Vagina (tissue), 2 donors: ENCODE measurements around the gene PITRM1. TPM values are rescaled to one million over a fixed set of nuclear protein-coding genes. Genes with fewer than 3 reads are reported as not detected.
"Not testable (repeated sequence)": the region's sequence is repeated elsewhere in the genome, so short reads cannot be mapped to it uniquely, and the experiment has no call there.

Experiments used
- DNase-seq, 2 donors: peaks; one replicate each; pipeline ENCODE4 v3.0.0-alpha.2; 2017; ENCODE audit errors: extremely low spot score in 2 of 2
- H3K27ac ChIP-seq: fragments of 200-600 bp; sonication (generic); one replicate; pipeline ENCODE4 v1.5.1; 2019
- H3K27me3 ChIP-seq: fragments of 200-600 bp; sonication (generic); one replicate; pipeline ENCODE4 v1.5.1; 2019
- H3K36me3 ChIP-seq, 2 donors: fragments of 200-600 bp; sonication (generic); one replicate each; pipeline ENCODE4 v1.5.1; 2017 to 2019
- H3K4me1 ChIP-seq: fragments of 200-600 bp; sonication (generic); one replicate; pipeline ENCODE4 v1.5.1; 2019
- H3K4me3 ChIP-seq, 2 donors: fragments of 200-600 bp; sonication (generic); 1 replicate in 1 of 2; 2 replicates in 1 of 2; pipeline ENCODE4 v1.5.1; 2016 to 2019
- H3K9me3 ChIP-seq: fragments of 200-600 bp; sonication (generic); one replicate; pipeline ENCODE4 v1.5.1; 2019
- CTCF ChIP-seq, 3 experiments: fragments of 450-650 bp in 2 of 3; fragments of 200-600 bp in 1 of 3; sonication (generic) in 1 of 3; IDR thresholded peaks; one replicate each; pipeline ENCODE4 v1.5.1; 2017 to 2019; ENCODE audit warnings: antibody characterized with exemption in 3 of 3, mild to moderate bottlenecking in 2 of 3, moderate library complexity in 2 of 3
- POLR2A ChIP-seq, 2 donors: fragments of 450-650 bp; IDR thresholded peaks; one replicate each; pipeline ENCODE4 v1.6.1; 2017; ENCODE audit warnings: antibody characterized with exemption in 2 of 2, mild to moderate bottlenecking in 2 of 2, moderate library complexity in 2 of 2
- POLR2AphosphoS5 ChIP-seq, 2 donors: sonication (generic); formaldehyde crosslinking; IDR thresholded peaks; one replicate each; pipeline ENCODE4 v1.9.0; 2017; ENCODE audit warnings: antibody characterized with exemption in 2 of 2, mild to moderate bottlenecking in 2 of 2, low read depth in 1 of 2; ENCODE audit not compliant: insufficient read depth in 1 of 2
- intact Hi-C: fragments of 100-400 bp; cut with DNase I; formaldehyde crosslinking; loops from one replicate; pipeline ENCODE4 v1.15.1; 2023
- total RNA-seq: library from RNA; depleted of rRNA; stranded (reverse); fragments of >200 nt; gene quantifications from one replicate; pipeline ENCODE4 v1.2.3, GENCODE V29; 2016

PITRM1 gene
- total RNA-seq, 1 donor from 2014 or later: 58.9 TPM

GRCh38 chr10:3180355-3181025 lies 7.9 kb upstream of the PITRM1 start:
- no peak for DNase-seq

GRCh38 chr10:3179174-3179573 lies 6.6 kb upstream of the PITRM1 start:
- no peaks in the 10 kb centered on the region for H3K36me3 ChIP-seq
- no peak for DNase-seq
- no peak overlapping the region for H3K4me3 ChIP-seq
- no peaks in the 10 kb centered on the region for H3K9me3 ChIP-seq
- intact Hi-C loops: no loop called here
- H3K27ac ChIP-seq: no peak overlapping the region
- no peak for TF ChIP-seq CTCF (IDR thresholded peaks at IDR 0.05)
- H3K4me1 ChIP-seq: no peaks in the 10 kb centered on the region
- H3K27me3 ChIP-seq: no peaks in the 10 kb centered on the region

More at GRCh38 chr10:3180355-3181025, 7.9 kb upstream of the PITRM1 start:
- intact Hi-C loops: no loop called here
- Histone ChIP-seq H3K4me1 (no peaks in the 10 kb centered on the region), H3K27me3 (no peaks in the 10 kb centered on the region), H3K36me3 (no peaks in the 10 kb centered on the region), H3K9me3 (no peaks in the 10 kb centered on the region), H3K4me3 (no peak overlapping the region), H3K27ac (no peak overlapping the region)
- TF ChIP-seq POLR2AphosphoS5 (IDR thresholded peaks at IDR 0.05; ENCODE audit: insufficient read depth in 1 of 2, low read depth in 1 of 2) (no peak), CTCF (IDR thresholded peaks at IDR 0.05) (no peak), POLR2A (IDR thresholded peaks at IDR 0.05) (no peak)

GRCh38 chr10:3178042-3178441 lies 5.5 kb upstream of the PITRM1 start:
- H3K4me1 ChIP-seq: no peaks in the 10 kb centered on the region
- no peak for DNase-seq
- H3K36me3 ChIP-seq: no peaks in the 10 kb centered on the region
- H3K27ac ChIP-seq: no peak overlapping the region
- no peak overlapping the region for H3K4me3 ChIP-seq
- intact Hi-C loops: no loop called here
- H3K9me3 ChIP-seq: no peaks in the 10 kb centered on the region
- no peaks in the 10 kb centered on the region for H3K27me3 ChIP-seq
- TF ChIP-seq POLR2AphosphoS5 (IDR thresholded peaks at IDR 0.05; ENCODE audit: insufficient read depth in 1 of 2, low read depth in 1 of 2) (no peak), CTCF (IDR thresholded peaks at IDR 0.05) (no peak), POLR2A (IDR thresholded peaks at IDR 0.05) (no peak)

- intact Hi-C loops: no loop called here
- H3K4me3 ChIP-seq: peak overlapping the region; percentile 74 to 97
- peak overlapping the region; percentile 90 for H3K27ac ChIP-seq
- H3K36me3 ChIP-seq: peaks cover 0 to 19% of the 10 kb centered on the region in 2 donors
- no peaks in the 10 kb centered on the region for H3K9me3 ChIP-seq
- H3K27me3 ChIP-seq: no peaks in the 10 kb centered on the region
- TF ChIP-seq POLR2AphosphoS5 (IDR thresholded peaks at IDR 0.05; ENCODE audit: insufficient read depth in 1 of 2, low read depth in 1 of 2): no peak
- TF ChIP-seq POLR2A (IDR thresholded peaks at IDR 0.05): no peak
- no peak for TF ChIP-seq CTCF (IDR thresholded peaks at IDR 0.05)
- no peak for DNase-seq
- H3K4me1 ChIP-seq: peaks cover 15% of the 10 kb centered on the region
Measured at GRCh38 chr10:3173171-3173878, 743 bp upstream of the PITRM1 start.

- peaks cover 0 to 32% of the 10 kb centered on the region in 2 donors for H3K36me3 ChIP-seq
- H3K27ac ChIP-seq: peak overlapping the region; percentile 90
- H3K4me1 ChIP-seq: peaks cover 15% of the 10 kb centered on the region
- peak in 1 of 2 donors; percentile 94 for DNase-seq
- intact Hi-C loops: no loop called here
- H3K4me3 ChIP-seq: peak overlapping the region; percentile 74 to 97
- TF ChIP-seq POLR2A (IDR thresholded peaks at IDR 0.05) (no peak), CTCF (IDR thresholded peaks at IDR 0.05) (no peak), POLR2AphosphoS5 (IDR thresholded peaks at IDR 0.05; ENCODE audit: insufficient read depth in 1 of 2, low read depth in 1 of 2) (no peak)
- H3K27me3 ChIP-seq: no peaks in the 10 kb centered on the region
- H3K9me3 ChIP-seq: no peaks in the 10 kb centered on the region
Measured at GRCh38 chr10:3172081-3172445, 519 bp downstream of the PITRM1 start.

- Histone ChIP-seq H3K4me3 (peak overlapping the region; percentile 74 to 97), H3K27ac (peak overlapping the region; percentile 90), H3K4me1 (peaks cover 15% of the 10 kb centered on the region), H3K36me3 (peaks cover 0 to 37% of the 10 kb centered on the region in 2 donors)
- H3K27me3 ChIP-seq, DNase-seq, H3K9me3 ChIP-seq, intact Hi-C loops: not testable (repeated sequence)
Measured at GRCh38 chr10:3171488-3171887, 1.1 kb downstream of the PITRM1 start.
